AG08395 (cell line): ENCODE results near the gene CTSD.

ENCODE experiments used
- DNase-seq: peaks from one replicate; pipeline ENCODE4 v3.0.0; 2012; ENCODE audit warnings: mixed read lengths, low spot score

The CTSD gene

DNA sequence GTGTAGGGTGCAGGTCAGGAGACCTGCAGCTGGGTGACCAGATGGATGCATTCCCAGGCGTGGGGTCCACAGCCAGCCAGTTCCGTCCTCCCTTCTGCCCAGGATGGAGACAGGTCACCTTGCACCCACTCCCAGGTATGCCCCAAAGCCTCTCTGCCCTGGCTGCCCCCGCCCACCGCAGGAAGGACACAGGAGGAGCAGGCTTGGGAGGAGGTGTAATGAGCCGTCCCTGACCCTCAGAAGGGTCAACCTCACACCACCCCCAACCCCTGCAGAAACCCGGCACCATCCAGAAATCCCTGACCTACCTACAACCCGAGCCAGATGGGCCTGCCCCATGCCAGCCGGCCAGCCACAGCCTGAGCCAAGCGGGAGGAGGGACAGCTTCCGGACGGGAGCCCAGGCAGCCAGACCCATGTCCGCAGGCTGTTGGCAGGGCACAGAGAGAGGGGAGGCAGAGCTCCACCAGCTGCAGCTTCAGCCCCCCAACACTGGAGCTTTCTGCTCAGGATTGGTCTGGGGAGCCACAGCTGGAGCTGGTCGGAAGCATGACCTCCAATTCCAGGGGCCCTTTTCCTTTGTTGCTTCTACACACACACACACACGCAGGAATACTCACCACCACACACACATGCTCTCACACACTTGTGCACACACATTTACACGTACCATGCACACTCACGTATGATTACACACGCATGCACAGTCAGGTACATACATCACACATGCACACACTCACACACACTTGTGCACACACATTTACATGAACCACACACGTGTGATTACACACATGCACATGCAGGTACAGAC is 18.6 kb downstream of the CTSD start:
- no peak for DNase-seq

DNA sequence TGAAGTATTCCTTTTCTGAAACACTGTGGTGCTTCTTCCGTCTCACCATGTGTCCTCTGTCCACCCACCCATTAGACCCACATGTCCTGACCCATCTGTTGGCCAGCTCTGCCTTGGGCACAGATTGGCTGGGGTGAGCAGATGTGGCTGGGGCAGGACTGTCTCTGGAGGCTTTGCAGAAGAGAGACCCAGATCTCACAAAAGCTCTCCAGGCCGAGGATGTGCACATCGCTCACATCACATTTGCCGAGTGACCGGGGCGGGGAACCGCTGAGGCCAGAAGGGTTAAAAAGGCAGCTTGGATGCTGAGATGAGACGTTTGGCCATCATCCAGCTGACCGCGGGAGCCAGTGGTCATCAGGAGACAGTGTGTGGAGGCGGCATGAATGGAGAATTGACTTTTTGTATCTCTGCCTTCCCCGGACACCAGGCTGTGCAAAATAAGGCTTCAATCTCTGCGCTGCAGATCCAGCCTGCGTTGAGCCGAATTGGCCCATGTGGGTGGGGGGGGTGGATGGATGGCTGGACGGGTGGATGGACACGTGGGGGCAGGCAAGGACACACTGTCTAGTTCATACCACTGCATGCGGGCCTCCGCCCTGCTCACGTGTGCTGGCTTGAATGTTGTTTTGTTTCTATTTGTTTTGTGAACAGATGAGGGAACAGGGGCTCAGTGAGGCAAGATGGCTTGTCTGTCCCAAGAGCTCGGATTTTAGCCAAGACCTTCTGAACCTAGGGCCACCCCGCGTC is 19.4 kb downstream of the CTSD start:
- peak; percentile 41 for DNase-seq

- DNase-seq = no peak
Measured at GRCh38 chr11:1743585-1744136, 20.1 kb downstream of the CTSD start.

- no peak for DNase-seq
Measured at GRCh38 chr11:1742869-1743584, 20.7 kb downstream of the CTSD start.

DNA sequence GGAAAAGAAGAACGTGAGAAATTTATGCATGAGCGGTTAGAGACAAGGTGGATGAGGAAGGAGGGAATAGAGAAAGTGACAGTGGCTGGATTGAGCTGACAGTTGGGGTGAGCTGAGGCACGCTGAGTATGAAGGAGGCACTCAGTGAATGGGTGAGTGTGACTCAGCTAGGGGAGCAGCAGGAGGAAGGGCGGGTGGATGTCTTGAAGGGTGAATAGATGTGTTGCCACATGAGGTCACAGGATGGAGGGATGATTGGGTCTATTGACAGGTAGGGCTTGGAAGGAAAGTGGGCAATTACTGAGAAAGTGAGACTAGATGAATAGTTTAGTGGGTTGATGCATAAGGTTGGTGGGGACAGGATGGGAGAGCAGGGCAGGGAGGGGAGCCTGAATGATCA is 21.4 kb downstream of the CTSD start:
- no peak for DNase-seq

GRCh38 chr11:1741741-1742140 is 22.0 kb downstream of the CTSD start:
- DNase-seq = no peak

DNA sequence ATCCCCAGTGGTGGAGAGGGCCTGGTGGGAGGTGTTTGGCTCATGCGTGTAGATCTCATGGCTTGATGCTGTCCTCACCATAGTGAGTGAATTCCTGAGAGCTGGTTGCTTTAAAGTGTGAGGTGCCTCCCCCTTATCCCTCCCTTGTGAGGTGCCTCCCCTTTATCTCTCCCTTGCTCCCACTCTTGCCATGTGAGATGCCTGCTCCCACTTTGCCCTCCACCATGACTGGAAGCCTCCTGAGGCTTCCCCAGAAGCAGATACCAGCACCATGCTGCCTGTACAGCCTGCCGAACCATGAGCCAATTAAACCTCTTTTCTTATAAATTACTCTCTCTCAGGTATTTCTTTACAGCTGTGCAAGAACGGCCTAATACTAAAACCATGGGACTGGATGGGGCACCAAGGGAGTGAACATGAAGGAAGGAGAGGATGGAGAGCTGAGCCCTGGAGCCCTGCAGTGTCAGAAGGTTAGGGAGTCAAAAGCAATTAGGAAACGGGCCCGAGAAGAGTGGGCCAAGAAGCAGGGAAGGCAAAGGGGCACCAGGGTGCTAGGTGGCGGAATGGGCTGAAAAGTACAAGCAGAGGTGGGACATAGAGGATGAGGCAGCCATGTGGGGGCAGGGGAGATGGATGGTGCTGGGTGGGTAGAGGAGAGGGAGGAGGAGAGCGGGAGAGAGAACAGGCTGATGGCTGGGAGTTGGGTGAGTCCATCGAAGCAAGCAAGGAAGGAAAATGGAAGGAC is 22.8 kb downstream of the CTSD start:
- DNase-seq = no peak

GRCh38 chr11:1739576-1739975 is 24.2 kb downstream of the CTSD start:
- no peak for DNase-seq

DNA sequence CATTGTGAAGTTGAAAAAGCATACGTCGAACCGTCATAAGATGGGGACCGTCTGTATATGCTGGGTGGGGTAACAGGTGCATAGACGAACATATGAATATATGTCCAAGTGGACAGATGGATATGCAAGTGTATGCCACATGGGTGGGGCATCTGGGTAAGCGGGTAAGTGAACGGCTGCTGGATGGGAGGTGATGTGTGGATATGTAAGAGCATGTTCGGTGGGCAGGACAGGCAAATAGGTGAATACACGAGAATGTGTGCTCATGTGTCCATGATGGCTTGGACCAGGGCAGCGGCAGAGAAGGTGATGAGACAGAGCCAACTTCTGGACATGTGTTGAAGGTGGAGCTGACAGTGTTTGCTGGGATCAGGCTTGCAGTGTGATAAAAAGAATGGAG is 25.3 kb downstream of the CTSD start:
- DNase-seq = no peak

DNA sequence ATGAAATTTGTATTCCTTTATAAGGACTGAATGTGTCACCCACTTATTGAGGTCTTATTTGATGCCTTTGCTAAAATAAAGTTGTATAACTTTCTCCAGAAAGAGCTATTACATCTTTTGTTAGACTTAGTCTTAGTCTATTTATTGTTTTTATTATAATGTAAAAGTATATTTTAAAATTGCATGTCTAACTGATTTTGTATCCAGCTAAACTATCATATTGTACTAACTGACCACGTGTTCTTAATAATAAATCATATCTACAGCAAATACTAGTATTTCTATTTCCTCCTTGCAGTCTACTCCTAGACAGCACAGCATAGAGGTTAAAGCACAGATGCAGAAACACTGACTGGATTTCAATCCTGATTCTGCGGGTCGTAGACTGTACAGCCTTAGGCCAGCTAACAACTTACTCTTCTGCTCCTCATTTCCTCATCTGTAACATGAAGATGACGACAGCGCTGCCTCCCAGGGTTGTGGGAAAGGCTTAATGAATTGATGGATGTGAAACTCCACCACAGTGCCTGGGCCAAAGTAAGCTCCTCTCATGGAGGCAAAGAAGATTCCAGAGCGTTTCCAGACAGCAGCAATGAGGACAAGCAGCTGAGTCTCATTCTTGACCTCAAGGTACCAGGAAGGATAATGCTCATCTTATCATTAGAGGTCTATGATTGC is 26.5 kb downstream of the CTSD start:
- no peak for DNase-seq

DNA sequence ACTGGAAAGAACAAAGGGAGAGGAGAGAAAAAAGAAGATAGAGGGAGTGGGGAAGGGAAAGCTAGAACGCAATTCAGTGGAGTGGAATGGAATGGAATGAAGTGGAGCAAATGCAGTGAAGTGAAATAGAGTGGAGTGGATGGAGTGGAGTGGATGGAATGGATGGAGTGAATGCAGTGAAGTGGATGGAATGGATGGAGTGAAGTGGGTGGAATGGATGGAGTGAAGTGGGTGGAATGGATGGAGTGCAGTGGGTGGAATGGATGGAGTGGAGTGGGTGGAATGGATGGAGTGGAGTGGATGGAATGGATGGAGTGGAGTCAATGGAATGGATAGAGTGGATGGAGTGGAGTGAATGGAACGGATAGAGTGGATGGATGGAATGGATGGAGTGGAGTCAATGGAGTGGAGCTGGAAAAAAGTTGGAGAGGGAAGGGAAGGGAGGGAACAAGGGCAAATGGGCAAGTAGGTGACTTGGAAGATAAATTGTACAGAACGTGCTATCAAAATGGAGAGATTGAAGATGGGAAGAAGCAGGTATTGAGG is 27.2 kb downstream of the CTSD start:
- DNase-seq = no peak

DNA sequence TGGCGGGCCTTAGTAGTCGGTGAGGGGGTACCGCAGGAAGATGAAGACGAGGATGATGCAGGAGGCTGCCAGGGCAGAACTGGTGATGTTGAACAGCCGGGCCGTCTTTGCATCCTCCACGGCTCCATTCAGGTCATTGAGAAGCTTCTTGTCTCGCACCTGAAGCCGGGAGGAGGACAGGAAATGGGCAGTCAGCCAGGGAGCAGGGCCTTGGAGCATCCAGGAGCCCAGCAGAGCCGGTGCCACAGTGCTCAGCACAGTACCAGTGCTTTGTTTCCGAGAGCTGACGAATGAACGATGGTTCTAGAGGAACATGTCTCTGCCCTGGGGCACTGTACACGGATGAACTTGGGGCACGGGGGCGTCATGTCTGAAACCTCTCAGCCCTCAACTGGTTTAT is 28.5 kb downstream of the CTSD start:
- DNase-seq = no peak

- no peak for DNase-seq
Measured at GRCh38 chr11:1734641-1735081, 29.1 kb downstream of the CTSD start.

DNA sequence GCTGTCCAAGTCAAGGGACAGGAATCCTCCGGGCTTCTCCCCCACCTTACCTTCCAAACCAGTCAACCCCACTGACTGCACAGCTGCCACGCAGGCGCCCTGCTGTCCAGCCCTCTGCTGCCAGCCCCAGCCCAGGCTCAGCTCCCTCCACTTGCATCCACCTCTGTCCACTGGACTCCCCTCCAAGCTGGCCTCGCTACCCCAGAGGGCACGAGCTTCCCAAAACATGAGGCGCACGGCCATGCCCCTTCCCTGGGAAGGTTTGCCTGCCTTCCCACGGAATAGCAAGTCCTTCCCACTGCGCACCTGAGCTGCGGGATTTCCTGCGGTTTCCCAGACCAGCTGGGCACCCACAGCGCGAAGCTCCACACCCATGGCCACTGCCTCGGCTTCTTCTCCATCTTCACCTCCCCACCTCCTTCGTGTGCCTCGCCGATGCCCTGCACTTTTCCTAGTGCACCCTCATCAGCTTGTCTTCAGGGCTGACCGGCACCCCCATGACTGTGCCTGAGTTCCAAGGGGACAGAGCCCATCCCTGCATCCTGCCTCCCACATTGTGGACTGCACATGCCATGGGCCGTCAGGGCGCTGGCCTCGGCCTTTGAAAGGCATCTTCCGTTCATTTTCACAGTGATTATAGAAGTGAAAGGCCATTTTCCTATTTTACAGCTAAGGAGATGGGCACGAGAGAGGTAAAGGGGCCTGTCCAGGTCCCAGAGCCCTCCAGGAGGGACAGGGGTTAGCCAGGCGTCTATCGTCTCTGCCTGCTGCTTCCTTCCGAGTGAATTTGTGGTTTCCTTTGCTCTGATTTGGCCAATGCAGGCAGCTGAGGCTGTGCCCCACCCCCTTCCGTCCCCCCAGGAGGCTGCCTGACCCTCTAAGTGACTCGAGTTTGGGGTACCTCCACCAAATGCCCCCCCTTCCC is 29.7 kb downstream of the CTSD start:
- no peak for DNase-seq

DNA sequence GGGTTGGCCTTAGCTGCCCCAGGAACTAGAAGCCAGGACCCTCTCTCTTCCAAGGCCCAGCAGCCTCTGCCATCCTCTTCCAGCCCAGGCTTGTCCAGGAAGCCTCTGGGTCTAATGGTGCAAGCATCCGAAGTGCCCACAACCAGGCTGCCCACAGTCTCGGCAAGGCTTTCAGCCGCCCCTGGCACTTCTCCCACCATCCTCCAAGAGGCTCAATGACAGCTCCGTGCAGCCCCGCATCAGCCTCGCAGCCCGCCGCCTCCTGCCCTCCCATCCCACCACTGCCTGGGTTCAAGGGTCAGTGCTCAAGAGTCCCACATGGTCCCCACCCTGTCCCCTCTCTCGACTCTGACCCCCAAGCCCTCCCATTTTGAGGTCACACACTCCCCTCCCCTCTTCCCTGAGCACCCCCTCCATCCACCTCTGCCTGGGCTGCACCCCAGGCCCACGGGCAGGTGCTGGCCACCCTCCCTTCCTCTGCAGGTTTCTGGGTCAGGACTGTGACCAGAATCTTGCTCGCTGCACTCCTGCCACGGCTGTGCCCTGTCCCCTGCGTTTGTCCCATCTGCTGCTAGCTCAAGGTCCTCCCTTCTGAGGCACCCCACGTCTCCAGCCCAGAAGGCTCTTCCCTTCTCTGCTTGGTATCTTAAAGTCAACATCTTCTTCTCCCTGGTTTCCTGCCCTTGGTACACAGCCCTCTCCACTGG is 30.6 kb downstream of the CTSD start:
- no peak for DNase-seq

- DNase-seq = no peak
Measured at GRCh38 chr11:1732418-1733008, 31.2 kb downstream of the CTSD start.

DNA sequence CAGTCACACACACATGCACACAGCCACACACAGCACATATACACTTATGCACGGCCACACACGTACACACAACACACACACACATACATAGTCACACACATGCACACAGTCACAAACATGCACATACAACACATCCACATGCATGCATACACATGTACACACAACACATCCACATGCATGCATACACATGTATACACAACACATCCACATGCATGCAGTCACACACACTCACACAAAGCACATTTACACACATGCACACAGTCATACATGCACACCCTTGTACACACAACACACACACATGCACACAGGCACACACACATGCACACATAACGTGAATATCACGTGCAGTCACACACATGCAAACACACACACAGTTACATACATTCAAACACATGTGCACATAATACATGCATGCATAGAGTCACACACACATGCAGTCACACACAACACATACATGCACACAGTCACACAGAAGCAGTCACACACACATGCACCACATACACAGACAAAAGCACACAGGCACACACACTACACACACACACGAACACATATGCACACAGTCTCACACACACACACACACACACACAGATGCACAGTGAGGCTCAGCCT is 32.2 kb downstream of the CTSD start:
- no peak for DNase-seq

DNA sequence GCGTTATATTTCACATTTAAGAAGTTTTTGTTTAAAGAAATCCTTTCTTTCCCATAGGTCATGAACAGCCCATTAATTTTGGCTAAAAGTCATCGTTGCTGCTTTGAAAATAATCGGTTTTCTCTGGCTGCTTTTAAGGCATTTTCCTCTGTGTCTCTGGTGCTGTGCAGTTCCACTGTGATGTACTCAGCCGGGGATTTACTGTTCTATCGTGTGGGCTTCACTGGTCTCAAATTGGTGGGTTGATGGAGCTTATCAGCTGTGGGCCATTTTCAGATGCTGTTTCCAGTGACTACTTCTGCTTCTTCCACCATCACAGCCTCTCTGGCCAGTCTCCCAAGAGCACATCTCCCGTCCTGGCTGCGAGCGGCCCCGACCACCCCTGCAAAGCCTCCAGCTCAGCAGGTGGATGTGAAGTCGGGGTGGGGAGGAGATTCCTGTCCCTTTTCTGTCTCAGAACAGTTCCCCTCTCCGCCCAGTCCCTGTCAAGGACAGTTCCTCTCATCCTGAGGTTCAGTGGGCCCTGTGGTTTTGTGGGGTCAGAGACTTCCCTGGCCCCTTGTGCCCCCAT is 33.6 kb downstream of the CTSD start:
- no peak for DNase-seq
